ENCODE measurements around the gene CAMK2N2.

- TF ChIP-seq CTCF (IDR thresholded peaks at IDR 0.05) (no peak), EZH2 (IDR thresholded peaks at IDR 0.05; ENCODE audit: borderline replicate concordance, insufficient read depth, low read depth, low read length, poor library complexity, severe bottlenecking) (no peak)
These were observed 10.9 kb upstream of the CAMK2N2 start for GRCh38 chr3:184272269-184272668.
